HG03439 (cell line): ENCODE data around the gene SHROOM3.
"Not testable (repeated sequence)": the region's sequence is repeated elsewhere in the genome, so short reads cannot be mapped to it uniquely, and the experiment has no call there.

Experiments
- ATAC-seq: cut with Tn5 transposase; IDR thresholded peaks from one replicate; pipeline ENCODE4 v1.9.1; 2021; ENCODE audit warnings: mild to moderate bottlenecking, moderate library complexity; ENCODE audit not compliant: unreplicated experiment

Gene SHROOM3

DNA sequence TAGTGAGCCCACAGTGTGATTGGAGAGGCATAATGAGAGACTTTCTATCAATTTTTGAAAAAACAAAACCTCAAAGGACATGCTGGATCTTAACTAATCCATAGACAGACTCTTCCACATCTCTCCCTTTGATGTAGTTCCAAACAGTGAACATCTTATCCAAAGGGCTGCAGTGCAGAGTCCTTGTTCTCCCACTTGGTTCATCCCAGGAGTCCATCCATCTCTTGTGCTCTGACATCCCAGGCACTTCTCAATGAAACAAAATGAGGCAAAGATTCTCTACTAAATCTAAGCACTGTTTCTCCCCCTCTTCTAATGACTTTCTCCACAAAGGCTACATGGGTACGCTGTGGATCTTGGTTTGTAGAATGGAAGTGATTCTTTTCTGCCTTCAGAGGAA lies 8.3 kb downstream of the SHROOM3 start:
- ATAC-seq, result no peak

DNA sequence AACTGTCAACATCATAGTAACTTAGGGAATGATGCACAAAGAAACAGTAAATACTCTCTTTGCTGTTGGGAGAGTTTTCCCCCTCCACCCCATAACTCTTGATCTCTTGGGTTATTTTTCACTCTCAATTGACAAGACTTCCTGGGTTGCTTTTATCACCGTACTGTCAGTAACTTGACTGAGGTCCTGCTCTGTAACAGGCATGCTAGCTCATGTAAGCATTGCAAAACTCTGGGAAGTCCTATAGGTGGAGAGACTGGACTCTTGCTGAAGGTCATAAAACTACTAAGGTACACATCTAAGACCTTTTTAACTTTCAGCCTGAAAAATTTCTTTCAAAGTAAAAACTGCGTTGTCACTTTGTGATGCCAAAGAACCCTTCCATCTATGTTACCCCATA lies 10.9 kb downstream of the SHROOM3 start:
- ATAC-seq, result no peak

DNA sequence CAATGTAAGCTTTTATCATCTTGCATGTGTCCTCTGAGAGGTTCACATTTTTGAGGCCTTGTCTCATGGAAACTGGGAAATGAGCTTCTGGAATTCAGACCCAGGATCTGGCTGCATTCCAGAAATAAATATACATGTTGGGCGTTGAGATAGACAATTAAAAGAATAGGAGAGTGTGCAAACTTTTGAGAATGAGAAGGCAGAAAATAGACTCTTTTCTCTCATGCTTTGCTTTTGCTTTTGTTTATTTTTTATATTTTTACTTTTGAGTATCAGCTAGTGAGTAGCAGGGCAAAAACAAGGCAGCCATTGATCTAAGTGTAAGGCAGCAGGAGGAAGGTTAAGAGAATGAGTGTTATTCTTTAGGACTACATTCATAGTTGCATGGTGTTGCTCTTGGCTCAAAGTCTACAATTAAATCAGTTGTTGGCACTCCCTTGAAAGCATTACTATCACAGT lies 12.4 kb downstream of the SHROOM3 start:
- ATAC-seq, result no peak

DNA sequence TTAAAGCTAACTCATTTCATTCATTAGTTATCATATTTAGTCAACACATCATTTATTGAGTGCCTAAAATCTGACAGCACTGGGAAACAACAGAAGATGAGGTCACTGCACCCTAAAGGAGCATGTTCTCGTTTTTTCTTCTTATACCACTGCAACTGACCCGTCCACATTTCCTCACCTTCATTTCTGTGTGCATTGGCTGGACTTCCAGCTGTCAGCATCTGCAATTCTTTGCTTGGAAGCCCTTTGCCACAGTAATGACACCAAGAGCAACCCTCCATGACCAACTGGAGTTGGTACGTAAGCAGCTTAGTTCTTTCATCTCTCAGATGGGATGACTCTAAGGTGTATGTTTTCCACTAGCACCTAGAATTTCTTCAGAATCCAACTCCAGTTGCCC lies 13.2 kb downstream of the SHROOM3 start:
- no peak for ATAC-seq

DNA sequence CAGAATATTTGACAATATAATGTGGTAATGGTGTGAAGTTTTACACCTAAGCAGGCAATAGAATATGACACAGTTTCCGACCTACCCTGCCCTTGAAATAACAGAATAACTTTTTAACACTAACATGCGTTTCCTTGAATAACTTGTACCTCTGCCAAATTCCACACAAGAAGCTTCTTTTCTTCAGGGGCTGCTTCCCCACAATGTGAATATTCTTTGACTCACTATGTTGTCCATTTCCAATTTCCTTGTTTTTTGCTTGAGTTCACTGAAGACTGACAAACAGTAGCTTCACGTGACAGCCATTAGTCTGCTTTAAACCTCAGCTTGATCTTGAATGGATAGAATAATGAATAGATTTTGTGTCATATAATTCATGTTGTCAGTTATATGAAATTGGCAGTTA lies 14.3 kb downstream of the SHROOM3 start:
- ATAC-seq, result no peak

DNA sequence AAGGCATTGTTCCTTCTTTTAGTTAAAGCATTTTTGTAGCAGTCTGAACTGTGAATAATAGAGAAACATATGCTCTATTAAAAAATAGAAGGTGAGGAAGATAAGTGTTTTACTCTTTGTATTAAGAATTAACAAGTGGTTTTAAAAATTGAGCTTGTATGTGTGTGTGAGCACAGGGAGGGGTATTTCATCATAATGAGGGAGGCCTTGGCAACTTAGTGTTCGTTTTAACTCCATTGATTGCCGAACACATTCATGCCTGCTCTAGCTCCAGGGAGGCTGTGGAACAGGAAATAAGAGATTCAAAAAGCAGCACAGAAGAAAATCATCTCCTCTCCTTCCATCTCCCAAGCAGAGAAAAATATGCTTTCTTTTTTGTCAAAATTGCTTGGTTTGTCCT lies 14.8 kb downstream of the SHROOM3 start:
- ATAC-seq, result no peak

DNA sequence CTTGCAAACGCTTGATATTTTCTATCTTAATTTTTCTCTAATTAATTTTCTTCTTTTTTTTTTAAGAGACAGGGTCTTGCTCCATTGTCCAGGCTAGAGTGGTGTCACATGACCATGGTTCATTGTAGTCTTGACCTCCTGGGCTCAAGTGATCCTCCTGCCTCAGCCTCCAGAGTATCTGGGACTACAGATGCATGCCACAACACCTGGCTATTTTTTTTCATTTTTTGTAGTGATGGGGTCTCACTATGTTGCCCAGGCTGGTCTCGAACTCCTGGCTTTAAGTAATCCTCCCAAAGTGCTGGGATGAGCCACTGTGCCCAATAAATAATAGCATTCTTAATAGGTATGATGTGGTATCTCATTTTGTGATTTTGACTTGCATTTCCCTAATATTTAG lies 18.2 kb downstream of the SHROOM3 start:
- ATAC-seq, result no peak

DNA sequence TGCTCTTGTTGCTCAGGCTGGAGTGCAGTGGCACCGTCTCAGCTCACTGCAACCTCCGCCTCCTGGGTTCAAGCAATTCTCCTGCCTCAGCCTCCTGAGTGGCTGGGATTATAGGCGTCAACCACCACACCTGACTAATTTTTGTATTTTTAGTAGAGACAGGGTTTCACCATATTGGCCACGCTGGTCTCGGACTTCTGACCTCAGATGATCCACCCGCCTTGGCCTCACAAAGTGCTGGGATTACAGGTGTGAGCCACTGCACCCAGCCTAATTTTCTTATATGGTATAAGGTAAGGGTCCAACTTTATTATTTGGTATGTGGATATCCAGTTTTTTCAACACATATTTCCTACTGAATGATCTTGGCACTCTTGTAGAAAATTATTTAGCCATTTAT lies 19.0 kb downstream of the SHROOM3 start:
- ATAC-seq, result not testable (repeated sequence)

DNA sequence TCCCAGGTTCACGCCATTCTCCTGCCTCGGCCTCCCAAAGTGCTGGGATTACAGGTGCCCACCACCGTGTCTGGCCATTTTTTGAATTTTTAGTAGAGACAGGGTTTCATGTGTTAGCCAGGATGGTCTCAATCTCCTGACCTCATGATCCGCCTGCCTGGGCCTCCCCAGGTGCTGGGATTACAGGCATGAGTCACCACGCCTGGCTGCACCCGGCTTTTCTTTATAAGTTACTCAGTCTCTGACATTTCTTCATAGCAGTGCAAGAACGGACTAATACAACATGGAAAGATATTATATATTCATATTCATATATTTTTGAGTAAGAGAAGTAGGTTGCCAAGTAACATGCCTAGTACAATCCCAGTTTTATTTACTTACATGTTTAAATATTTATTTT lies 22.9 kb downstream of the SHROOM3 start:
- no peak for ATAC-seq

DNA sequence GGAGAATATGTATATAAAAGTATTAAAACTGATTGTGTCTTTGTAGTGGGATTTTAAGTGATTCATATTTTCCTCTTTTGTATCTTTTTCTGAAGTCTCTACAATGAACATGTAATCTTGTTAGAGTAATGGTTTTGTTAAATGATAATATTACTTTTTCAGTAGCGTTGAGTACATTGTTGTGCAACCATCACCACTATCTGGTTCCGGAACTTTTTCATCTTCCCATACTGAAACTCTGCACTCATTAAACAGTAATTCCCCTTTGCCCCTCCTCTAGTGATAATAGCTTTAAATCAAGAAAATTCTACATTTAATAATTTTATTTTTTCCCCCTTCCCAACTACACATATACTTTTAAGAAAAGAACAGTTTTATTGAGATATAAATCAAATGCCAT lies 23.3 kb downstream of the SHROOM3 start:
- ATAC-seq, result no peak

DNA sequence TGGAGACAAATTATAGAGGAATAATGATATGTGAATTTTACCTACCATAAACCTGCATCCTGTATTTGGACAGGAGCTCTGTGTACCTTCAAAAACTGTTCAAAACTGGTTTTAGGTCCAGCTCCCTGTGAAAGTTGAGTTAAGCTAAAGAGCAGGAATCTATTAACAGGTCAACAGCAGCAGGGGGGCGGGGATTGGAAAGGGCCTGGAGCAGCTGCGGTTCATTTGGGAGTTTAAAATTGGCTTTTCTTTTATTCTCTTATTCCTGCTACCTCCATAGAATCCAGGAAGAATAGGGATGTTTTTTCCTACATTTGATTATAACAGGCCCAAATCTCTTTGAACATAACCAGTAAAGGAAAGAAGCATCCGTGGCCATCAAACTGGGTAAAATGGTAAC lies 23.8 kb downstream of the SHROOM3 start:
- ATAC-seq, result no peak

DNA sequence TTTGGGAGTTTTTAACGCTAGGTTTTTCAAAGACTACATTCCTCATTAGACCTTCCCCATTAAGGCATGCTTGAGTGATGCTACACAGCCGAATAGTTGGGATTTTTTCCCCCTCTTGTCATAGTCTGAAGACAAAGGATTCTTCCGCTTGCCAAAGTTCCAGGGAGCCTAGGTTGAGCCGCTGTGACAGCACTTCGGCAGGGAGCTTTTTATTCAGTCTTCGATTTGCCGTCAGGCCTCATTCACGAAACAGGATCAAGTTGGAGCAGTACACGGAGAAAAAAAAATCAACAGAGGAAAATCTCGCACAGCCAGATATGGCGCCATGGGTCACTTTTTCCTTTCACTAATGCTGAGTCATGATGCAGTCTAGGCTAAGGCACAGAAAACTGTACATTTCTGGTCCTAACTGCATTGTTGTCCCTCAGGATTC lies 24.3 kb downstream of the SHROOM3 start:
- ATAC-seq, result no peak

DNA sequence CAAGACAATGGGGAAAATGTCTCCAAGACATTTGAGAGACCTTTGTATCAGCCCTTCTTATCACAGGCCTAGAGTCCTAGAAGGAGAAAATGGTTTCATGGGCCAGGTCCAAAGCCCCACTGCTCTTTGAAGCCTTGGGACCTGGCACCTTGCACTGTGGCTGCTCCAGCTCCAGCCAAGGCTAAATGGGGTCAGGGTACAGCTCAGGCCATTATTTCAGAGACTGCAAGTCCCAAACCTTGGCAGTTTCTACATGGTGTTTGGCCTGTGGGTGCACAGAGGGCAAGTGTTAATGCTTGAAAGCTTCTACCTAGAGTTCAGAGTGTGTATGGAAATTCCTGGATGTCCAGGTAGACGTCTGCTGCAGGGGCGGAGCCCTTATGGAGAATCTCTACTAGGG lies 28.5 kb downstream of the SHROOM3 start:
- no peak for ATAC-seq

DNA sequence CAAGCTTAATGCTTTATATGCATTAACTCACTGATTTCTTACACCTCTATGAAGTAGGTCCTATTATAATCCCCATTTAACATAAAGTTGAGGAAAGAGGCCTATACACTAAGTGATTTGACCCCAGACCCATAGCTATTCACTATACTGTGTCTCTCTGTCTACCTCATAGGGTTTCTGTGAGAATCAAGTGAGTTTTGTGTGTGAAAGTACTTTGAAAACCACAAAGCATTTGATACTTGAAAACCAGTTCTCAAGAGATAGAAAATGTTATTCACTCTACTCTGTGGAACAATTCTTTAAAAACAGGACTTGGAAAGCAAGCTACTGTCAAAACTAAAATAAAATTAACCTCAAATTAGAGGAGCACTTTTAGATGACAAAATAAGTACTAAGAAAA lies 35.0 kb downstream of the SHROOM3 start:
- no peak for ATAC-seq

DNA sequence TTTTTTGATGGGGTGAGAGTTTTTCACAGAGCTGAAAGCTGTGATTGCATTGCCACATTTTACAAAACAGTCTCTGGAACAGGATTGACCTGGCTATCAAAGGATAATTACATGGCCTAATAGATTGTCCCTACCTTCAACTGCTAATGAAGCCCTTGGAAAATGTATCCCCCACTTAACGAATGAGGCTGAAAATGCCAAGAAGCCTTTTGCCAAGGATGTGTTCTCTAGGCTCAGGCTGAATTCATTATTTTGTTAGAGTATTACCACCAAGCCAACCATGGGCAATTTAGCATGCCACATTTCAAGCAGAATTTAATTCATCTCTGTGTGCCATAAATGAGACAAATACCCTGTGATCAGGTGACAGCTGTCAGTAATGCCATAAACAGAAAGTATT lies 35.5 kb downstream of the SHROOM3 start:
- no peak for ATAC-seq

DNA sequence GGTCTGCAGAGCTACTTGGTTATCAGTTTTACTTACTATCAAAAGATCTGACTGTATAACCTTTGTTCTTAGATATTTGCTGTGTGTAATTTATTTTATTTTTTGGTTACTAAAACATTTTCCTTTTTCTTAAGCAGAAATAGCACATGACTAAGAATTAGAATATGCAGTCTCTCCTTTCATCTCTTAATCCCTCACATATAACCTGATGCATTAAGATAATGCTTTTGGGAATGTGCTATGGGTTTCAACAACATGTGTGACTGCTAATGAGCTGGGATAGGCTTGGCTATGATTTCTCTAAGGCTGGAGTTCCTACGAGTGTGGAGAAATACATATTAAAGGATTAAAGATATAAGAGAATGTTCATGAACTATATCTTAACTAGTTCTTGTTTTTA lies 41.5 kb downstream of the SHROOM3 start:
- no peak for ATAC-seq

DNA sequence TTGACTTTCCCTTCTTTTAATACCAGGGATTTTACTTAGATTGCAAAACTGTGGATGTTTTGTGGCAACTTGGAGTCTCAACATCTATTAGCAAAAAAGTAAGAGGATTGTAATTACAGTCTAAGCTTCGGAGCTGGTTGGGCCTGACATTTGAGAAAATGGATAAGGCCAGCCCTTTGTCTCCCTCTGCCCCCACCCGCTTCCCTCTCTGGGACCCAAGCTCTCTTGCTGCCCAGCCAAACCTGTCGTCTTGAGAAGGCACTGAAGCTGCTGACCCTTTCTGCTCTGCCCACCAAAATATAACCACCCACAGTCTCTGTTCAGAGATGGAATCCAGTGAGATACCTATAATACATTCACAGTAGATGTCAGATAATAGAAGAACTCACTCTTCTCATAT lies 49.6 kb downstream of the SHROOM3 start:
- no peak for ATAC-seq

DNA sequence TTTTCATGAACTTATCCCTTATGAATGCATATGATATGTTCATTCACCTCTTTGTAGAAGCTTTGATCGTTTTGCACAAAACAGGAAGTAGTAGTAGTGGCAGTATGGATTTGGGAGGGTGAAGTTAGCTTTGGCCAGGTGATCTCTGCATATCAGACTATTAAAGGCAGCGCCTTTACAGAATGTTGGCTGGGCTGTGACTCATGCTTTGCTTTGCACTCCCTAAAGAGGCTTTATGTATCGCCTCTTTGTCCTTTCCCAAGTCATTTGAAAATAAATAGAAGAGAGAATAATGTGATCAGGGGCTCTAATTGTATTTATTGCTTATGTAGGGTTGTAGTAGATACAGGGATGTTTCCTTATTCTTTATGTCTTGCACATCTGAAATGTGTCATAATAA lies 50.4 kb downstream of the SHROOM3 start:
- no peak for ATAC-seq

DNA sequence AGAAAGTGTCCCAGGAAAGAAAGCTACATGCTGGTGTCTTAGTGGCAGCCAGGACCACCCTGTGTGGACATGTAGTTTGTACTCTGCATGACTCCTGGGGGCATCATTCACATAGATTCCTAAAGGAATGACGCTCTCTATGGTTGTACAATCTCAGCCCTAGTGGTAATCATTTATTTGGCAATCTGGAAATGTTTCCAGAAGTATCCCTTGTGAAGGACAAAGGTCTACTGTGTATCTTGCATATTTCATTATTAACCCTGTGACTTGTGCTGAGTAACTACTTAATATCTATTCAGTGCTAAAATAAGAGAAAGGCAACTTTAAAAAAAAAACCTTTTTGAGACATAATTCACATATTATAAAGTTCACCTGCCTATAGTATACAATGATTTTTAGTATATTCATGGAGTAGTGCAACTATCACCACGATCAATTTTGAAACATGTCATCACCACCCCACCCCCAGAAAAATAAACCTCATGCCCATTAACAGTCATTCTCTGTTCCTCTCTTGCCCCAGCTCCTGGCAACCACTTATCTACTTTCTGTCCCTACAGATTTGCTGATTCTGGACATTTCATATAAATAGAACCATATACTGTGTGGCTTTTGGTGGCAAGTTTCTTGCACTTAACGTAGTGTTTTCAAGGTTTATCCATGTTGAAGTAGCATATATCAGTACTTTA lies 51.7 kb downstream of the SHROOM3 start:
- no peak for ATAC-seq

DNA sequence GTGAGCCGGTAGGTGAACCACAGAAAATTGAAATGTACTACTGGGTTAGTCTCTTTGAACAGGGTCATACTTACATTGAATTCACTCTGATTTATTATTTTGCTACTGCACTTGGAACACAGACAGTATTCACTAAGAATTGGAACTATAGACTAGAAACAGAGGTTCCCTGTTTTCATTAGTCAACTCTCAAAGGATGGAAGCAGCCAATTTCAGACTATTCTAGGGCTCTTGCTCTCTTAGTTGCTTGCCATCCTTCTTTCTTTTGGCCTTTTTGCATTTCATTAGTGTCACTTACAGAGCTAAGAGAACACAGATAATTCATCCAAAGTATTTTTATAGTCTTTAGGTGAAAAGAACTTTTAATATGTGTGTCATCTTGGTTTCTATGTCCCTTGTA lies 52.6 kb downstream of the SHROOM3 start:
- ATAC-seq, result no peak

DNA sequence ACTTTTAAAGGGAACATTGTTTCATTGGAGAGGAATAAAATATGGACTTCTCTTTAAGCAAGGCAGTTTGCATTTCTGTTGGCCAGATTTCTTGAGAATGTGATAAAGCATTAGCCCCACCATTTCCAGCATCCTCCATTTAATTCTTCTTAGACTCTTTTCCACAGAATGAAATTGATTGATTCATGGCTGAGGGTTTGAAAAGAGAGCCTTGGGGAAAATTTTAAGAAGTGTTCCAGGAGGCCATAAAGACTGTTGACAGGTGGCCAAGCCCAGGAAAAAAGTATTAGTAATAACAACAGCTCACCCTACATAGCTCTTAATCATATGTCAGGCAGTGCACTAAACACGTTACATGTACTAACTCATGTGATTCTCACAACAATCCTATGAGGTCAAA lies 53.4 kb downstream of the SHROOM3 start:
- ATAC-seq, result no peak

DNA sequence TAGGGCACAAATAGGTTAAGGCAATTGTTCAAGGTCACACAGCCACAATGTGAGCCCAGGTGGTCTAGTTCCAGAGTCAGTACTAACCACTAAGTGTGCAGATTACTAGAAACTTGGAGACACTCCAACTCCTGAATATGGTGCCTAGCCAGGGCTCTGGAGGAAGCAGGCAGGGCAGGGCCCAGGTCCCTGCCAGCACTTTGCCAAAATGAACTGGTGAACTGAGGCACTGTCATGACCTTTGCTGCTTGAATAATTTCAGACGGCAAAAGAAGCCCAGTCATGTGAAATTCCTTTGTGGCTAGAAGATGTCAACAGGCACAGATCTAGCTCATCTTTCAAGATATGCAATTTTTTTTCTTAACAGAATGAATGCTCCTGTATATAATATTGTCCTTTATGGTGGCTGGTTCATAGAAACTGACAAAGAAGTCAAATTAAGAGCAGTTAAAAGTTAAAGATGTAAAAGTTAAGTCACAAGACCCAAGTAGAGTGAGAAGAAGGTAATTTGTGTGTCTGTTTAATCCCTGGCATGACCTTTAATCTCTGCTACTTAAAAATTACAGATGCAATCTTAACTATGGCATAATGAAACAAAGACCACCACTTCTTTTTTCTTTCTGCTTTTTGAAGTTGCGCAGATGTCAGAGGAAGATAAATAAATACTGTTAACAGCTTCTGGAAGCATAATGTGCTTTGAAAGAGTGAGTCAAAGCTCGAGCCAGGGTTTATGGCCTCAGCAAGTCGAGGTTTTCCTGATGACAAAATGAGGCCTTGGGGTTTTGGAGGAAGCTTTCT lies 54.1 kb downstream of the SHROOM3 start:
- no peak for ATAC-seq
